Vagina (tissue), 2 donors: Measurements from ENCODE around the gene PLXNA3.

ENCODE experiments used
- POLR2A ChIP-seq, 2 donors: fragments of 450-650 bp; IDR thresholded peaks; one replicate each; pipeline ENCODE4 v1.6.1; 2017; ENCODE audit warnings: antibody characterized with exemption in 2 of 2, mild to moderate bottlenecking in 2 of 2, moderate library complexity in 2 of 2
- TF ChIP-seq, protein P1 (sequence below), 3 experiments: fragments of 450-650 bp in 2 of 3; fragments of 200-600 bp in 1 of 3; sonication (generic) in 1 of 3; IDR thresholded peaks; one replicate each; pipeline ENCODE4 v1.5.1; 2017 to 2019; ENCODE audit warnings: antibody characterized with exemption in 3 of 3, mild to moderate bottlenecking in 2 of 3, moderate library complexity in 2 of 3

GRCh38 chrX:154470914-154471568, 13.0 kb downstream of the PLXNA3 start:
- TF ChIP-seq POLR2A (IDR thresholded peaks at IDR 0.05), result no peak
- TF ChIP-seq, protein P1, sequence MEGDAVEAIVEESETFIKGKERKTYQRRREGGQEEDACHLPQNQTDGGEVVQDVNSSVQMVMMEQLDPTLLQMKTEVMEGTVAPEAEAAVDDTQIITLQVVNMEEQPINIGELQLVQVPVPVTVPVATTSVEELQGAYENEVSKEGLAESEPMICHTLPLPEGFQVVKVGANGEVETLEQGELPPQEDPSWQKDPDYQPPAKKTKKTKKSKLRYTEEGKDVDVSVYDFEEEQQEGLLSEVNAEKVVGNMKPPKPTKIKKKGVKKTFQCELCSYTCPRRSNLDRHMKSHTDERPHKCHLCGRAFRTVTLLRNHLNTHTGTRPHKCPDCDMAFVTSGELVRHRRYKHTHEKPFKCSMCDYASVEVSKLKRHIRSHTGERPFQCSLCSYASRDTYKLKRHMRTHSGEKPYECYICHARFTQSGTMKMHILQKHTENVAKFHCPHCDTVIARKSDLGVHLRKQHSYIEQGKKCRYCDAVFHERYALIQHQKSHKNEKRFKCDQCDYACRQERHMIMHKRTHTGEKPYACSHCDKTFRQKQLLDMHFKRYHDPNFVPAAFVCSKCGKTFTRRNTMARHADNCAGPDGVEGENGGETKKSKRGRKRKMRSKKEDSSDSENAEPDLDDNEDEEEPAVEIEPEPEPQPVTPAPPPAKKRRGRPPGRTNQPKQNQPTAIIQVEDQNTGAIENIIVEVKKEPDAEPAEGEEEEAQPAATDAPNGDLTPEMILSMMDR (IDR thresholded peaks at IDR 0.05), result no peak
